Medulla oblongata (tissue), 1 donor: Measurements from ENCODE around the gene PLIN5.

ENCODE experiments used
- DNase-seq: peaks from one replicate; pipeline ENCODE4 v3.0.0-alpha.2; 2015; ENCODE audit errors: extremely low spot score

Gene PLIN5

GRCh38 chr19:4522291-4523002 lies 12.6 kb downstream of the PLIN5 start:
- no peak for DNase-seq

GRCh38 chr19:4521888-4522242 lies 13.2 kb downstream of the PLIN5 start:
- DNase-seq: no peak

GRCh38 chr19:4521170-4521887 lies 13.7 kb downstream of the PLIN5 start:
- no peak for DNase-seq

- peak; percentile 54 for DNase-seq
Observed at GRCh38 chr19:4519521-4520277, 15.3 kb downstream of the PLIN5 start.

- DNase-seq: no peak
Observed at GRCh38 chr19:4519172-4519496, 15.9 kb downstream of the PLIN5 start.

- DNase-seq: peak; percentile 78
Observed at GRCh38 chr19:4518345-4519171, 16.5 kb downstream of the PLIN5 start, which contains the start of gene PLIN4. PLIN4 (minus strand) TSS chr19:4518486; CDS start chr19:4518272, 214 bp downstream.

GRCh38 chr19:4517451-4518057 lies 17.5 kb downstream of the PLIN5 start:
- DNase-seq: no peak

- DNase-seq: peak; percentile 62
Observed at GRCh38 chr19:4516939-4517300, 18.1 kb downstream of the PLIN5 start.

- no peak for DNase-seq
Observed at GRCh38 chr19:4516199-4516938, 18.7 kb downstream of the PLIN5 start.

GRCh38 chr19:4515732-4516131 lies 19.3 kb downstream of the PLIN5 start:
- DNase-seq: no peak

GRCh38 chr19:4513248-4513647 lies 21.8 kb downstream of the PLIN5 start:
- DNase-seq: no peak

- no peak for DNase-seq
Observed at GRCh38 chr19:4512070-4512469, 23.0 kb downstream of the PLIN5 start.

GRCh38 chr19:4511300-4512054 lies 23.5 kb downstream of the PLIN5 start:
- DNase-seq: no peak

- DNase-seq: no peak
Observed at GRCh38 chr19:4510435-4511255, 24.4 kb downstream of the PLIN5 start.

- DNase-seq: no peak
Observed at GRCh38 chr19:4508698-4509097, 26.3 kb downstream of the PLIN5 start.

- no peak for DNase-seq
Observed at GRCh38 chr19:4507804-4508203, 27.2 kb downstream of the PLIN5 start.

- DNase-seq: no peak
Observed at GRCh38 chr19:4507150-4507452, 27.9 kb downstream of the PLIN5 start.

- DNase-seq: no peak
Observed at GRCh38 chr19:4506449-4507149, 28.4 kb downstream of the PLIN5 start.
